ENCODE data around the gene OGFR.

Gene OGFR

DNA sequence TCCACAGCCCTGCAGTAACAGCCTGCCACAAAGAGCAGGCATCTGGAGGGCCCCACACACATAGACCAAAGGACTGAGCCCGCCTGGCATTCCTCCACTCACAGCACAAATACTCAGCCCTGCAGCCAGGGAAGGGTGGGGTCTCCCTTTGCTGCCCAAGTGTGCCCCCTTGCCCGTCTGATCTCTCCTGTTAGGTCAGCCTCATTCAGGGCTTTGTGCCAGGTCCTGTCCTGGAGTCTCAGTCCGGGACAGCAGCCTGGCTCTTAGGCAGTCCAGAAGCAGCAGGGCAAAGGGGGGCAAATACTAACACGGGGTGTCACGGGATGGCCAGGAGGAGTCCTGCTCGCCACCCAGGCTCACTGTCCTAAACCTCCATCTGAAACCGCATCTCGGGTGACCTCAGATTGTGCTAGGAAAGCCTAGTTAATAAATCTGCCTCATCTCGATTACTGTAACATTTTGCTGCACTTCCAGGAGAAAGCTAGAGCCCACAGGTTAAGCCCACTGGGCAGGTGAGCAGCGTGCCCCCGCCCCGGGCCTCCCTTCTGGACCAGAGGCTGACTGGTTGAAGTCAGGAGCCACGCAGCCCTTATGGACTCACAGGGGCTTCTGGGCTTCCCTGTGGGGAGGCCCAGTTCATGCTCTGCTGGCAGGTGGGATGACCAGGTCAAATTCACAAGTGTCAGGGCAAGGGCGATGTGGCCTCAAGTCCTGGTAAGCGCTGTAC is 3.2 kb upstream of the OGFR start:
- no peak for DNase-seq

GRCh38 chr20:62802026-62802712 is 2.5 kb upstream of the OGFR start:
- no peak for DNase-seq

GRCh38 chr20:62804021-62804626 is 511 bp upstream of the OGFR start:
- DNase-seq: peak; percentile 93

- DNase-seq: peak; percentile 82
These were observed 598 bp downstream of the OGFR start for GRCh38 chr20:62805155-62805710.

GRCh38 chr20:62805711-62806382 is 1.2 kb downstream of the OGFR start:
- peak; percentile 21 for DNase-seq

DNA sequence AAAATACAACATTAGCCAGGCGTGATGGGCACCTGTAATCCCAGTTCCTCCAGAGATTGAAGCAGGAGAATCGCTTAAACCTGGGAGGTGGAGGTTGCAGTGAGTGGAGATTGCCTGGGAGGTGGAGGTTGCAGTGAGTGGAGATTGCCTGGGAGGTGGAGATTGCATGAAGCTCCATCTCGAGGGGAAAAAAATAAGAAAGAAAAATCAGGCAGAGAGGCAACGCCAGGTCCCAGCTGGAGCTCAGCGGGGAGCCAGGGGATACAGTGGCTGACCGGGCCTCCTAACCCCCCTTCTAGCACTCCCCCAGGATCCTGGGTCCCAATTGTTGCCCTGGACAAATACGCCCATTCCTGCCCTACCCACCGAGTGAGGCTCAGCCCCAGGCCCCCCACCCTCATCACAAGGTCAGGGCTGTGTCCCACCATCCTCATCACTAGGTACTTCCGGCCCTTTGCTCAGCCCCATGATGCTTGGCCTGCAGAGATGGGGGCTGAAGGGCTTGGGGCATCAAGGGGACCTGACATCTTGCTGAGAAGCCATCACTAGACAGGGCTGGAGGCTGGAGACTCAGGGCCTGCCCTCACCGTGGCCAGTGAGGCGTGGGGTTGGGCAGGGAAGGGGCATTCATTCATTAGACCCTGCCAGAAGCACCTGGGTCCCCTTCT is 1.9 kb downstream of the OGFR start:
- DNase-seq: peak; percentile 22

- no peak for DNase-seq
These were observed 3.0 kb downstream of the OGFR start for GRCh38 chr20:62807444-62808210.

- peak; percentile 98 for DNase-seq
These were observed 3.7 kb downstream of the OGFR start for GRCh38 chr20:62808211-62808865.

- no peak for DNase-seq
These were observed 5.1 kb downstream of the OGFR start for GRCh38 chr20:62809530-62810428.

GRCh38 chr20:62811320-62811719 is 6.7 kb downstream of the OGFR start:
- no peak for DNase-seq

- no peak for DNase-seq
These were observed 7.1 kb downstream of the OGFR start for GRCh38 chr20:62811720-62812119.

DNA sequence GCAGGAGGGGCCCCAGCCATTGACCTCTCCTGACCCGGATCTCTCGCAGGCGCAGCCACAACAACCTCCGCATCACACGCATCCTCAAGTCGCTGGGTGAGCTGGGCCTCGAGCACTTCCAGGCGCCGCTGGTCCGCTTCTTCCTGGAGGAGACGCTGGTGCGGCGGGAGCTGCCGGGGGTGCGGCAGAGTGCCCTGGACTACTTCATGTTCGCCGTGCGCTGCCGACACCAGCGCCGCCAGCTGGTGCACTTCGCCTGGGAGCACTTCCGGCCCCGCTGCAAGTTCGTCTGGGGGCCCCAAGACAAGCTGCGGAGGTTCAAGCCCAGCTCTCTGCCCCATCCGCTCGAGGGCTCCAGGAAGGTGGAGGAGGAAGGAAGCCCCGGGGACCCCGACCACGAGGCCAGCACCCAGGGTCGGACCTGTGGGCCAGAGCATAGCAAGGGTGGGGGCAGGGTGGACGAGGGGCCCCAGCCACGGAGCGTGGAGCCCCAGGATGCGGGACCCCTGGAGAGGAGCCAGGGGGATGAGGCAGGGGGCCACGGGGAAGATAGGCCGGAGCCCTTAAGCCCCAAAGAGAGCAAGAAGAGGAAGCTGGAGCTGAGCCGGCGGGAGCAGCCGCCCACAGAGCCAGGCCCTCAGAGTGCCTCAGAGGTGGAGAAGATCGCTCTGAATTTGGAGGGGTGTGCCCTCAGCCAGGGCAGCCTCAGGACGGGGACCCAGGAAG is 7.7 kb downstream of the OGFR start:
- no peak for DNase-seq

DNA sequence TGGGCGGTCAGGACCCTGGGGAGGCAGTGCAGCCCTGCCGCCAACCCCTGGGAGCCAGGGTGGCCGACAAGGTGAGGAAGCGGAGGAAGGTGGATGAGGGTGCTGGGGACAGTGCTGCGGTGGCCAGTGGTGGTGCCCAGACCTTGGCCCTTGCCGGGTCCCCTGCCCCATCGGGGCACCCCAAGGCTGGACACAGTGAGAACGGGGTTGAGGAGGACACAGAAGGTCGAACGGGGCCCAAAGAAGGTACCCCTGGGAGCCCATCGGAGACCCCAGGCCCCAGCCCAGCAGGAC is 8.2 kb downstream of the OGFR start:
- no peak for DNase-seq

DNA sequence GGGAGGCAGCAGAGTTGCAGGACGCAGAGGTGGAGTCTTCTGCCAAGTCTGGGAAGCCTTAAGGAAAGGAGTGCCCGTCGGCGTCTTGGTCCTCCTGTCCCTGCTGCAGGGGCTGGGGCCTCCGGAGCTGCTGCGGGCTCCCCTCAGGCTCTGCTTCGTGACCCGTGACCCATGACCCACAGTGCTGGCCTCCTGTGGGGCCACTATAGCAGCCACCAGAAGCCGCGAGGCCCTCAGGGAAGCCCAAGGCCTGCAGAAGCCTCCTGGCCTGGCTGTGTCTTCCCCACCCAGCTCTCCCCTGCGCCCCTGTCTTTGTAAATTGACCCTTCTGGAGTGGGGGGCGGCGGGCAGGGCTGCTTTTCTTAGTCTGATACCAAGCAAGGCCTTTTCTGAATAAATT is 9.0 kb downstream of the OGFR start:
- DNase-seq: no peak

GRCh38 chr20:62814060-62814708 is 9.5 kb downstream of the OGFR start:
- DNase-seq: peak; percentile 65

DNA sequence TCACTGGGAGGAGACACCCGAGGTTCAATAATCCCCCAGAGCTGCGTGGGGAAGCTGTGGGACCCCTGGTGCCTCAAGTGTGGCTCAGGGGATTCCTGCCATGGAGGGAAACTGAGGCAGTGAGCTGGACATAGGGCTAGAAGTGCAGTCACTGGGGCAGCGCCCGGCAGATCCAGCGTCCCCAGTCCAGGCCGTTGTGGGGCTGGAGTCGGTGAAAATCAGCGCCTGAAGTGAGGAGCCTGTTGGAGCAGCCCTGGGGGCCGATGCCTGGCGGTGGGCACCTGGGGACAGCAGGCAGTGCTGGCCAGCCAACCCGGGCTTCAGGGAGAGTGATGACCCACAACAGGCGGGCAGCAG is 10.1 kb downstream of the OGFR start:
- peak; percentile 47 for DNase-seq

DNA sequence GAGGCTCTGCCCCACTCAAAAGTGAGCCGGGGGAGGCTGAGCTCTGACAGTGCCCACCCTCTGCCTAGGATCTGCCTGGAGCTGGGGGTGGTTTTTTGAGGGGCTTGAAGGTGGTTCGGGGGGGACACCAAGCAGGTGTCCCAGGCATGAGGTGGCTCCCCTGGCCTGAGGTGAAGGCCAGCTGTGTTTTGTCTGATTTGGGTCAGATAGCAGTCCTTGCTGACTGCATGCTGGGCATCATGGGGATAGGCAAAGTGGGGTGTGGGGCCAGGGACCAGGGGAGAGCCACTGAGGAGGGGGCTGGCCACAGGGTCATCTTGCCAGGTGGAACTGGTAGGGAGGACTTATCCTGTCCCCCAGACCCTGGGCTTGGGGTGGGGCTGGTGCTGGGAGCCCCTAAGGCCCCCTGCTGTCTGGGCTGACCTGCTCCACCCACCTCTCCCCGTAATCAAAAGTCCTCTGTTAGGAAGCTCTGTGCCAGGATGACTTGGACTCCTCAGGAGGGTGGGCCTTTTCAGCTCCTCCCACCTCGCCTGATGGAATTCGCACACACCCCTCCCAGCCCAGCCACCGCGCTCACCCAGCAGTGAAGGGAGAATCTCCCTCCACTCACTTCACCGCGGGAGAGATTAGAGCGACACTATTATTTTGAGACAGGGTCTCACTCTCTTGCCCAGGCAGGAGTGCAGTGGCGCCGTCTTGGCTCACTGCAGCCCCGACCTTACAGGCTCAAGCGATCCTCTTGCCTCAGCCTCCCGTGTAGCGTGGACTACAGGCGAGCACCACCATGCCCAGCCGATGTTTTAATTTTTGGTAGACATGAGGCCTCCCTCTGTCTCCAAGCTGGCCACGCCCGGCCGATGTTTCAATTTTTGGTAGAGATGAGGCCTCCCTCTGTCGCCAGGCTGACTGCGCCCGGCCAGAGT is 10.7 kb downstream of the OGFR start:
- peak; percentile 99 for DNase-seq
